ENCODE measurements around the gene TLCD5.

GRCh38 chr11:120333801-120334200, 8.7 kb downstream of the TLCD5 start:
- TF ChIP-seq CTCF (conservative IDR thresholded peaks at IDR 0.05; ENCODE audit: low read depth, low read length), result no peak
- no peak for TF ChIP-seq EZH2 (IDR thresholded peaks at IDR 0.05; ENCODE audit: borderline replicate concordance, low read depth, low read length, poor library complexity, severe bottlenecking)
